Astrocyte of the hippocampus (primary cell): ENCODE results near the gene DMRT2.

Experiments
- DNase-seq: peaks from one replicate; pipeline ENCODE4 v3.0.0; 2011; ENCODE audit warnings: low read depth, low spot score

The DMRT2 gene

DNA sequence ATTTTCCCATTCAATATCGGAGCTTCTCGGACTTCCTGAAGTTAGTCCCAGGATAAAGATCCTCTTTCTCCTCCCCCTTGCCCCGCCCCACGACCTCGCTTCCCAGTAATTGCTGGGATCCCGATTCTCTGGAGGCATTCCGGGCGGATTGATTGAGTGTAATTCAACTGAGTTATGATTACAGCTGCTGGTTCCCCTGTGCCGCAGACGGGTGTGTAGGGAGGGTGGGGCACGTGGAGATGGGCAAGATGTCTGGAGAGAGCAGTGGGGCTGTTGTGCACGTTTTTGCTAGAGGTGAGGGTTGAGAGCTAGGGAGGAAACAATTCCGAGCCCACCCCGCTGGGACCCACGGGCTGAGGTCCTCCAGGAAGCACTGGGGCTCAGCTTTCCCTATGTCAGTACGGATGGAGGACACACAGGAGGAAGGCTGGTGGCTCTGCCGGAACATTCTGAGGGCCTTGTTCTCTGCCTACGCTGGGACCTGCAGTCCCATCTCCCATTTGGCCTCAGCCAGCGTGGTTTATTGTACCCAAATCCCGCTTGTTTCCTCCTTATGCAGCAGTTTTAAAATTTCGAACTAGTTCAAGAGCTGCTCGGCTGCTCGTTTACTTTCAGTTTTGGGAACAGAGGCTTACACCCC, 2.4 kb upstream of the DMRT2 start:
- DNase-seq, result no peak

GRCh38 chr9:1048231-1048619, 1.9 kb upstream of the DMRT2 start:
- DNase-seq, result no peak

DNA sequence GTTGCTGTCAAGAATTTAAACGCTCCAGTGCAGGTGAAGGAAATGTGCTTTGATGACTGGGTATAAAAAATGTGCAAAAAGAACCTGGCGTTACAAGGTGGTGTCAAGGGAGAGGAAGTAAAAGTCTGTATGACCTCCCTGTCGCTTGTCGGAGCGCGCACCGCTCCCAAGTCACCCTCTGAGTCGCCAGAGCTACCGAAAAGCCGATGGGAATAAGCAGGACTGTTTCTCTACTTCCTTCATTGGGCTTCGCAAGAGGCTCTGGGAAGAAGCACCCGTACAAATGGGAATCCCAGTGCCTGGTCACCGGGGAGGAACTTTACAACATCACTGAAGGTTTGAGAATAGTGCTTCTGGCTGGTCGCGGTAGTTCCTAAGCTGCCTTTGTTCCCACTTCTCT, 1.3 kb upstream of the DMRT2 start:
- no peak for DNase-seq

- no peak for DNase-seq
These were observed 516 bp upstream of the DMRT2 start for GRCh38 chr9:1049641-1050040.

- no peak for DNase-seq
These were observed 1.0 kb downstream of the DMRT2 start for GRCh38 chr9:1051210-1051583.

GRCh38 chr9:1051584-1052275, 1.6 kb downstream of the DMRT2 start:
- peak; percentile 38 for DNase-seq

GRCh38 chr9:1052365-1053281, 2.5 kb downstream of the DMRT2 start:
- DNase-seq, result no peak

- DNase-seq, result no peak
These were observed 3.1 kb downstream of the DMRT2 start for GRCh38 chr9:1053282-1053621.

GRCh38 chr9:1053986-1054425, 3.8 kb downstream of the DMRT2 start:
- no peak for DNase-seq

- no peak for DNase-seq
These were observed 5.0 kb downstream of the DMRT2 start for GRCh38 chr9:1055166-1055565.

- DNase-seq, result no peak
These were observed 7.8 kb downstream of the DMRT2 start for GRCh38 chr9:1057910-1058309.

DNA sequence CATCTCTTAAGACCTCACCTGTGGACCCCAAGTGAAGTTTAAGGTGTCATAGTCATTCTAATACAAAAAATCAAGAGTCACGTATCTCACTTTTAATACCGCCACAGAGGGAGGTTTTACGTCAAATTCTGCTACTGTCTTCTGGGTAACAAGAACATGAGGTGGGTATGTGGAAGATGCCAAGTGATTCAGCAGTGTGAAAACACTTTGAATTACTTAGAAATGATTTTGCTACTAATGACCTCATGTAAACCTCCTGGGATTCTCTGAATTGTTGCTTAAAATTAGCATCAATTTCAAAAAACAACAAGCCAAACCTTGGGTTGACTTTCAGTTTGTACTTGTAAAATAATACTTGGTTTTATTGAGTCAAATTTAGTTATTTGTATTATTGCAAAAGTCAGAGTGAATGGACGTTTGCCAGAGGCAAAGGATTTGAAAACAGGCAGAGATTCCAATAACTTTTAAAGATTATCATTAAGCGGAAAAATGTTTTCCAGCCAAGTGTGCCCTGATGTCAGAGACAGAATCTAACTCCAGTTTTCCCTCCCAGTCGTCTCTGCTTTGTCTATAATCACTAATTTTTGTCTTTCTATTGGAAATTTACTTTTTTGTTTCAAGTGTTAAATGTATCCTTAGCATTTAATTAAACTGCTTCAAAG, 8.8 kb downstream of the DMRT2 start:
- DNase-seq, result no peak

DNA sequence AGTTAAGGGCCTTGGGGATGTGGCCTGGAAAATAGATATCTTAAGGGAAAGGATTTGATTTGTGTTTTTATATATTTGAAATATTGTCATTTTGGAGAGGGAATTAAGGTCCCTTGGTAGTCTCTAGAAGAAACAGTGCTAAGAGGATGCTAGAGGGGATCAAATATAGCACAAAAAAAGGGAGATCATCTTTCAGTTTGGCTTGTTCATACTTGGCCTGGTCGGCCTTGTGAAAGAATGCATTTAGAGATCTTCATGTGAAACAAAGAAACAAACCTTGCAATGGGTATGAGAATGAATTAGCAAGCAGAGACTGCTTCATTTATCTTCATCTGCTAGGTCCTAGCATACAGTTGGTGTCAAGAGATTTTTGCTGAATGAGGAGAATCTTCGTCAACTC, 15.0 kb downstream of the DMRT2 start:
- DNase-seq, result no peak

GRCh38 chr9:1070692-1071091, 20.5 kb downstream of the DMRT2 start:
- DNase-seq, result no peak

GRCh38 chr9:1071730-1072129, 21.6 kb downstream of the DMRT2 start:
- DNase-seq, result no peak

- no peak for DNase-seq
These were observed 23.3 kb downstream of the DMRT2 start for GRCh38 chr9:1073497-1073896.

- no peak for DNase-seq
These were observed 27.5 kb downstream of the DMRT2 start for GRCh38 chr9:1077616-1078015.

GRCh38 chr9:1083325-1083913, 33.3 kb downstream of the DMRT2 start:
- peak; percentile 7 for DNase-seq

GRCh38 chr9:1085086-1085485, 34.9 kb downstream of the DMRT2 start:
- no peak for DNase-seq

- no peak for DNase-seq
These were observed 36.4 kb downstream of the DMRT2 start for GRCh38 chr9:1086517-1086916.

GRCh38 chr9:1087120-1087881, 37.1 kb downstream of the DMRT2 start:
- DNase-seq, result no peak
